Neural cell (in vitro differentiated cells): Measurements from ENCODE around the gene BHLHA15.

Source experiments
- CTCF ChIP-seq: fragments of 450-650 bp; IDR thresholded peaks from 2 replicates; pipeline ENCODE4 v1.5.1; 2014; ENCODE audit warnings: antibody characterized with exemption, mild to moderate bottlenecking, moderate library complexity; ENCODE audit not compliant: poor library complexity, severe bottlenecking
- EP300 ChIP-seq: fragments of 450-650 bp; conservative IDR thresholded peaks from 2 replicates; pipeline ENCODE4 v1.6.1; 2014; ENCODE audit warnings: antibody characterized with exemption, mild to moderate bottlenecking, moderate library complexity; ENCODE audit not compliant: poor library complexity, severe bottlenecking
- MXI1 ChIP-seq: fragments of 450-650 bp; conservative IDR thresholded peaks from 2 replicates; pipeline ENCODE4 v1.6.1; 2014; ENCODE audit warnings: antibody characterized with exemption, mild to moderate bottlenecking; ENCODE audit not compliant: poor library complexity, severe bottlenecking
- POLR2AphosphoS5 ChIP-seq: IDR thresholded peaks from 2 replicates; pipeline ENCODE4 v1.6.1; 2012

GRCh38 chr7:98177553-98177952 is 33.7 kb upstream of the BHLHA15 start:
- TF ChIP-seq EP300 (no peak), MXI1 (no peak), CTCF (no peak), POLR2AphosphoS5 (no peak)
